Prostate gland (tissue), 2 donors: ENCODE results near the gene UBE2H.
A peak's percentile ranks its signal among the peaks of the same experiment; 100 is the strongest.

ENCODE experiments used
- POLR2A ChIP-seq: fragments of 450-650 bp; IDR thresholded peaks from one replicate; pipeline ENCODE4 v1.6.1; 2016; ENCODE audit warnings: antibody characterized with exemption, mild to moderate bottlenecking
- TF ChIP-seq, protein P1 (sequence below), 4 experiments: fragments of 200-600 bp in 2 of 4; fragments of 450-650 bp in 2 of 4; sonication (generic) in 2 of 4; IDR thresholded peaks; 1 replicate in 3 of 4; 2 replicates in 1 of 4; pipeline ENCODE4 v1.5.1; 2016 to 2019; ENCODE audit warnings: antibody characterized with exemption in 4 of 4, mild to moderate bottlenecking in 2 of 4, moderate library complexity in 2 of 4

DNA sequence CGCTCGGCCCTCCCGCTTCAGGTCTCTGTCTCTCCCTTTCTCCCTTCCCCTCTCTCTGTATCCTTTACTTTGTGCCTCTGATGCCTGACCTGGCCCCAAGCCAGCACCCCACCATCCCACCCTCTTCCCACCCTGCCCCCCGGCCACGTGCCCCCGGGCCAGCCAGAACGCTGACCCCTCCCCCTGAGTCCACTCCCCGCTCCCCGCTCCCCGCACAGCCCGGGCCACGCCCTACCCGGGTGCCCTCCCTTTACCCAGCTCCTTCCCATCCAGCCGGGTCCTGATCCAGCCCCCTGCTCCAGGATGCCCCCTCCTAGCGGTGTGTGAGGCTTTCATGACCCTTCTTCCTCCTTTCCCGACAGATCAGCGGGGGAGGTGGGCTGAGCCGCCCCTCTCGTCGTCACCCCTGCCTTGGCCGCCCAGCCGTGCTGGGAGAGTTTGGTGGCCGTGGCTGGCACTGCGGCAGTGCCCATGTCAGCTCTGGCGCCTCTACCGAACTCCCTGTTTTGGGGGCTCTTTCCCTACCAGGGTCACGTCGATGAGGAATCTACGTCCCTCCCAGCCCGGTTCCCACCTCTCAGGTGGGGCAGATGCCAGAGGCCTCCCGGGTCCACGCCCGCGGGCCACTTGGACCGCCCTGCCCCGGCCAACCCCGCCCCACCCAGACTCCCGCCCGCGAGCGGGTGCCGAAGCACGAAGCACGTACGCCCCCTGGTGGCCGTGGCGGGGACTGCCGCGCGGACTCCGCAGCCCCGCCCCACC is 127.4 kb downstream of the UBE2H start:
- no peak for TF ChIP-seq POLR2A
- TF ChIP-seq, protein P1, sequence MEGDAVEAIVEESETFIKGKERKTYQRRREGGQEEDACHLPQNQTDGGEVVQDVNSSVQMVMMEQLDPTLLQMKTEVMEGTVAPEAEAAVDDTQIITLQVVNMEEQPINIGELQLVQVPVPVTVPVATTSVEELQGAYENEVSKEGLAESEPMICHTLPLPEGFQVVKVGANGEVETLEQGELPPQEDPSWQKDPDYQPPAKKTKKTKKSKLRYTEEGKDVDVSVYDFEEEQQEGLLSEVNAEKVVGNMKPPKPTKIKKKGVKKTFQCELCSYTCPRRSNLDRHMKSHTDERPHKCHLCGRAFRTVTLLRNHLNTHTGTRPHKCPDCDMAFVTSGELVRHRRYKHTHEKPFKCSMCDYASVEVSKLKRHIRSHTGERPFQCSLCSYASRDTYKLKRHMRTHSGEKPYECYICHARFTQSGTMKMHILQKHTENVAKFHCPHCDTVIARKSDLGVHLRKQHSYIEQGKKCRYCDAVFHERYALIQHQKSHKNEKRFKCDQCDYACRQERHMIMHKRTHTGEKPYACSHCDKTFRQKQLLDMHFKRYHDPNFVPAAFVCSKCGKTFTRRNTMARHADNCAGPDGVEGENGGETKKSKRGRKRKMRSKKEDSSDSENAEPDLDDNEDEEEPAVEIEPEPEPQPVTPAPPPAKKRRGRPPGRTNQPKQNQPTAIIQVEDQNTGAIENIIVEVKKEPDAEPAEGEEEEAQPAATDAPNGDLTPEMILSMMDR (IDR thresholded peaks at IDR 0.05) = peak; percentile 61 to 99 (median 86)
